Right lobe of liver (tissue), 4 donors: Measurements from ENCODE around the gene PCP4L1.

Experiments
- CTCF ChIP-seq, 4 donors: fragments of 200-600 bp in 3 of 4; fragments of 450-650 bp in 1 of 4; IDR thresholded peaks; one replicate each; pipeline versions ENCODE4 v1.5.1 to v1.8.0; 2016 to 2022; ENCODE audit warnings: antibody characterized with exemption in 4 of 4, mild to moderate bottlenecking in 2 of 4
- POLR2A ChIP-seq: fragments of 450-650 bp; IDR thresholded peaks from one replicate; pipeline ENCODE4 v1.6.1; 2017; ENCODE audit warnings: antibody characterized with exemption, mild to moderate bottlenecking
- donor health status: DM: no; HTN: no; CAD: no.
- donor health status: DM: no; HTN: no; CAD: no.
- donor health status: DM: no; HTN: yes; CAD: no.

- TF ChIP-seq CTCF (IDR thresholded peaks at IDR 0.05) = no peak
- no peak for TF ChIP-seq POLR2A
Measured at GRCh38 chr1:161333166-161333565, 74.6 kb downstream of the PCP4L1 start.
